ENCODE data around the gene SGPL1.

GRCh38 chr10:70886921-70887665 lies 71.3 kb downstream of the SGPL1 start:
- TF ChIP-seq POLR2AphosphoS5 (IDR thresholded peaks at IDR 0.05; ENCODE audit: low read depth, low read length) (no peak), SPI1 (IDR thresholded peaks at IDR 0.05; ENCODE audit: low read depth, low read length) (no peak)

Data from GM12891 (cell line).